Natural killer cell (primary cell): ENCODE data around the gene PTGIS. TPM values are rescaled to one million over a fixed set of nuclear protein-coding genes. Genes with fewer than 3 reads are reported as not detected.

Source experiments
- ATAC-seq, 3 donors: fragments of 150-1000 bp in 2 of 3; fragments of 200-7000 bp in 1 of 3; cut with Tn5 transposase; 1 replicate in 1 of 3; 2 replicates in 2 of 3; pipeline ENCODE4 v1.10.0; 2021; ENCODE audit warnings: mild to moderate bottlenecking in 2 of 3, moderate library complexity in 2 of 3
- DNase-seq, 2 donors: peaks; one replicate each; pipeline versions ENCODE4 v3.0.0 to v3.0.0-alpha.2; 2013 to 2021; ENCODE audit warnings: mixed read lengths in 1 of 2
- H3K27ac ChIP-seq: one replicate; pipeline ENCODE4 v1.5.1; 2013; ENCODE audit warnings: mild to moderate bottlenecking, low read length
- H3K27me3 ChIP-seq: one replicate; pipeline ENCODE4 v1.6.1; 2013; ENCODE audit warnings: low read length; ENCODE audit not compliant: control insufficient read depth, insufficient read depth
- H3K36me3 ChIP-seq: one replicate; pipeline ENCODE4 v1.6.1; 2013; ENCODE audit warnings: low read length; ENCODE audit not compliant: control insufficient read depth, insufficient read depth
- H3K4me1 ChIP-seq: one replicate; pipeline ENCODE4 v1.6.1; 2013; ENCODE audit warnings: low read length; ENCODE audit not compliant: control insufficient read depth, insufficient read depth
- H3K4me3 ChIP-seq: one replicate; pipeline ENCODE4 v1.5.1; 2013; ENCODE audit warnings: low read length
- H3K9me3 ChIP-seq: one replicate; pipeline ENCODE4 v1.6.1; 2013; ENCODE audit warnings: low read length; ENCODE audit not compliant: control insufficient read depth, insufficient read depth
- H3K27ac Mint-ChIP-seq, 2 donors: one replicate each; pipeline ENCODE4 v1.8.0; 2022; ENCODE audit warnings: mild to moderate bottlenecking in 2 of 2, mixed read lengths in 2 of 2, moderate library complexity in 1 of 2
- H3K27me3 Mint-ChIP-seq, 2 donors: one replicate each; pipeline ENCODE4 v1.8.0; 2022; ENCODE audit warnings: low read depth in 2 of 2, mixed read lengths in 2 of 2
- H3K36me3 Mint-ChIP-seq: one replicate; pipeline ENCODE4 v1.8.0; 2022; ENCODE audit warnings: mixed read lengths
- H3K4me1 Mint-ChIP-seq, 2 donors: one replicate each; pipeline ENCODE4 v1.8.0; 2022; ENCODE audit warnings: mixed read lengths in 2 of 2
- H3K4me3 Mint-ChIP-seq: one replicate; pipeline ENCODE4 v1.8.0; 2022; ENCODE audit warnings: mild to moderate bottlenecking, moderate library complexity, mixed read lengths
- H3K9me3 Mint-ChIP-seq, 2 donors: one replicate each; pipeline ENCODE4 v1.8.0; 2022; ENCODE audit warnings: mixed read lengths in 2 of 2
- CTCF ChIP-seq: fragments of 200-600 bp; IDR thresholded peaks from one replicate; pipeline ENCODE4 v1.8.0; 2022; ENCODE audit warnings: antibody characterized with exemption
- WGBS: methylation state at CpG from one replicate; pipeline ENCODE4 v1.1.7; 2013; ENCODE audit warnings: missing lambda C conversion rate; ENCODE audit not compliant: insufficient coverage; 5-methylcytosine and 5-hydroxymethylcytosine counted together
- intact Hi-C: fragments of 100-400 bp; cut with micrococcal nuclease; formaldehyde crosslinking; loops from one replicate; pipeline ENCODE4 v1.14.2; 2022
- total RNA-seq, 4 donors: library from RNA; stranded (reverse); fragments of 120-200 nt in 1 of 4; gene quantifications; one replicate each; pipeline versions ENCODE4 v1.2.3 to v1.2.4, GENCODE V29; 2013 to 2022

Gene PTGIS
- total RNA-seq, 3 donors from 2014 or later (not counting 1 experiment from before 2014, with no cell fraction given) = not detected

GRCh38 chr20:49460131-49460530, 107.8 kb downstream of the PTGIS start:
- Mint-ChIP-seq H3K27me3 (peaks cover 13 to 20% of the 10 kb centered on the region in 2 donors), H3K4me3 (no peak overlapping the region), H3K9me3 (no peaks in the 10 kb centered on the region), H3K4me1 (no peaks in the 10 kb centered on the region), H3K27ac (no peak overlapping the region), H3K36me3 (no peaks in the 10 kb centered on the region)
- DNase-seq (no peak), ATAC-seq (no peak)
- Histone ChIP-seq H3K4me1 (no peaks in the 10 kb centered on the region), H3K4me3 (no peak overlapping the region), H3K27ac (no peak overlapping the region), H3K36me3 (no peaks in the 10 kb centered on the region), H3K27me3 (no peaks in the 10 kb centered on the region), H3K9me3 (no peaks in the 10 kb centered on the region)
- 78% methylated on average over 5 of the region's 6 CpGs for WGBS
- no peak for TF ChIP-seq CTCF
- intact Hi-C loops = no loop called here

- Mint-ChIP-seq H3K4me1 (no peaks in the 10 kb centered on the region), H3K27ac (no peak overlapping the region), H3K4me3 (no peak overlapping the region), H3K27me3 (peaks cover 16 to 20% of the 10 kb centered on the region in 2 donors), H3K36me3 (no peaks in the 10 kb centered on the region), H3K9me3 (no peaks in the 10 kb centered on the region)
- no peak overlapping the region for H3K27ac ChIP-seq
- no peaks in the 10 kb centered on the region for H3K36me3 ChIP-seq
- DNase-seq (no peak), ATAC-seq (no peak)
- H3K27me3 ChIP-seq = no peaks in the 10 kb centered on the region
- H3K4me3 ChIP-seq = no peak overlapping the region
- H3K4me1 ChIP-seq = no peaks in the 10 kb centered on the region
- no peaks in the 10 kb centered on the region for H3K9me3 ChIP-seq
- intact Hi-C loops = no loop called here
- 78% methylated on average over 6 of the region's 6 CpGs for WGBS
- no peak for TF ChIP-seq CTCF
Observed at GRCh38 chr20:49459684-49460083, 108.3 kb downstream of the PTGIS start.

GRCh38 chr20:49457444-49457843, 110.5 kb downstream of the PTGIS start:
- Histone ChIP-seq H3K4me3 (no peak overlapping the region), H3K27me3 (no peaks in the 10 kb centered on the region), H3K4me1 (no peaks in the 10 kb centered on the region), H3K27ac (no peak overlapping the region), H3K9me3 (no peaks in the 10 kb centered on the region), H3K36me3 (no peaks in the 10 kb centered on the region)
- Mint-ChIP-seq H3K4me3 (no peak overlapping the region), H3K9me3 (no peaks in the 10 kb centered on the region), H3K4me1 (no peaks in the 10 kb centered on the region), H3K27me3 (peaks cover 22% of the 10 kb centered on the region in 2 donors), H3K27ac (no peak overlapping the region), H3K36me3 (no peaks in the 10 kb centered on the region)
- no peak for TF ChIP-seq CTCF
- intact Hi-C loops = no loop called here
- DNase-seq (no peak), ATAC-seq (no peak)
- whole genome bisulfite sequencing = 33% methylated on average over 1 of the region's 1 CpG

- Mint-ChIP-seq H3K9me3 (no peaks in the 10 kb centered on the region), H3K27me3 (peaks cover 16 to 22% of the 10 kb centered on the region in 2 donors), H3K4me3 (no peak overlapping the region), H3K4me1 (no peaks in the 10 kb centered on the region), H3K36me3 (no peaks in the 10 kb centered on the region), H3K27ac (no peak overlapping the region)
- TF ChIP-seq CTCF = no peak
- DNase-seq (no peak), ATAC-seq (no peak)
- Histone ChIP-seq H3K36me3 (no peaks in the 10 kb centered on the region), H3K27me3 (no peaks in the 10 kb centered on the region), H3K9me3 (no peaks in the 10 kb centered on the region), H3K4me1 (no peaks in the 10 kb centered on the region), H3K4me3 (no peak overlapping the region), H3K27ac (no peak overlapping the region)
- intact Hi-C loops = no loop called here
- 93% methylated on average over 6 of the region's 6 CpGs for WGBS
Observed at GRCh38 chr20:49456646-49457045, 111.3 kb downstream of the PTGIS start.
